PC-3 (cell line): ENCODE measurements around the gene RNASET2. TPM values are rescaled to one million over a fixed set of nuclear protein-coding genes. Genes with fewer than 3 reads are reported as not detected.

ENCODE experiments used
- ATAC-seq: fragments of 200-7000 bp; cut with Tn5 transposase; 2 replicates; pipeline ENCODE4 v1.9.1; 2020; ENCODE audit warnings: mild to moderate bottlenecking, moderate library complexity
- Bru-seq: library from RNA; stranded (reverse); fragments of 400-500 nt; gene quantifications from one replicate; lab custom pipeline; 2021; lab: Mats Ljungman, UMichigan
- BruChase-seq, 2 experiments: library from RNA; stranded (reverse); fragments of 400-500 nt; gene quantifications; one replicate each; lab custom pipeline; 2021; lab: Mats Ljungman, UMichigan
- BruUV-seq: library from RNA; stranded (reverse); fragments of 400-500 nt; replicated peaks from 2 replicates; lab custom pipeline; 2021; lab: Mats Ljungman, UMichigan
- CTCF ChIA-PET: fragments of 300-600 bp; sonication (Branson Sonifier 250); formaldehyde crosslinking; loops from one replicate; lab custom pipeline; 2022; ENCODE audit warnings: antibody characterized with exemption; lab: Charles Lee
- POLR2A ChIA-PET: fragments of 300-600 bp; sonication (Branson Sonifier 250); formaldehyde crosslinking; loops from one replicate; lab custom pipeline; 2022; ENCODE audit warnings: antibody characterized with exemption; ENCODE audit not compliant: unreplicated experiment; lab: Charles Lee
- DNase-seq: peaks from one replicate; pipeline ENCODE4 v3.0.0-alpha.2; 2015
- H2AFZ ChIP-seq: fragments of 300-600 bp; sonication (generic); 2 replicates; pipeline ENCODE4 v1.6.0; 2016; ENCODE audit warnings: antibody characterized with exemption, low read length
- H3F3A ChIP-seq: fragments of 300-600 bp; sonication (generic); one replicate; pipeline ENCODE4 v1.6.0; 2017; ENCODE audit warnings: antibody characterized with exemption, low read length, control low read depth, mild to moderate bottlenecking; ENCODE audit not compliant: unreplicated experiment
- H3K27ac ChIP-seq: fragments of 300-600 bp; sonication (generic); 2 replicates; pipeline ENCODE4 v1.5.1; 2016; ENCODE audit warnings: mild to moderate bottlenecking, low read length
- H3K27me3 ChIP-seq: fragments of 300-600 bp; sonication (generic); 2 replicates; pipeline ENCODE4 v1.6.1; 2016; ENCODE audit warnings: low read length, mixed read lengths
- H3K36me3 ChIP-seq: fragments of 300-600 bp; sonication (generic); 2 replicates; pipeline ENCODE4 v1.6.1; 2016; ENCODE audit warnings: low read depth, mixed run types, low read length, mixed read lengths
- H3K4me1 ChIP-seq: fragments of 300-600 bp; sonication (generic); 2 replicates; pipeline ENCODE4 v1.5.1; 2016; ENCODE audit warnings: low read length; ENCODE audit not compliant: insufficient read depth
- H3K4me2 ChIP-seq: fragments of 300-600 bp; sonication (generic); 2 replicates; pipeline ENCODE4 v1.6.0; 2016; ENCODE audit warnings: low read length
- H3K4me3 ChIP-seq: fragments of 300-600 bp; sonication (generic); 2 replicates; pipeline ENCODE4 v1.5.1; 2016; ENCODE audit warnings: mild to moderate bottlenecking, low read length, mixed read lengths
- H3K79me2 ChIP-seq: fragments of 300-600 bp; sonication (generic); 2 replicates; pipeline ENCODE4 v1.6.1; 2017; ENCODE audit warnings: low read length, mixed read lengths
- H3K9ac ChIP-seq: fragments of 300-600 bp; sonication (generic); 2 replicates; pipeline ENCODE4 v1.6.0; 2016; ENCODE audit warnings: mild to moderate bottlenecking, low read length
- H3K9me2 ChIP-seq: fragments of 300-600 bp; sonication (generic); replicated peaks from 2 replicates; pipeline ENCODE4 v1.6.1; 2016; ENCODE audit warnings: mixed run types, low read length, mixed read lengths
- H3K9me3 ChIP-seq: fragments of 300-600 bp; sonication (generic); 2 replicates; pipeline ENCODE4 v1.6.1; 2016; ENCODE audit warnings: low read length, mixed read lengths
- H4K20me1 ChIP-seq: fragments of 300-600 bp; sonication (generic); 2 replicates; pipeline ENCODE4 v1.6.1; 2016; ENCODE audit warnings: low read length, mixed read lengths
- EZH2 ChIP-seq: fragments of 300-600 bp; sonication (generic); IDR thresholded peaks from one replicate; pipeline ENCODE4 v1.6.1; 2017; ENCODE audit warnings: antibody characterized with exemption, mild to moderate bottlenecking, low read length; ENCODE audit not compliant: unreplicated experiment
- EZH2phosphoT487 ChIP-seq: fragments of 300-600 bp; sonication (generic); IDR thresholded peaks from 2 replicates; pipeline ENCODE4 v1.6.1; 2018; ENCODE audit warnings: mild to moderate bottlenecking, antibody characterized with exemption, low read length, borderline replicate concordance
- intact Hi-C: fragments of 100-400 bp; cut with micrococcal nuclease; formaldehyde crosslinking; loops from 2 replicates; pipeline ENCODE4 v1.9.0; 2023
- long read RNA-seq: library from polyadenylated mRNA; unstranded; transcript quantifications from one replicate; pipeline ENCODE4 v2.0.0, GENCODE V29; 2021; ENCODE audit not compliant: unreplicated experiment
- total RNA-seq: library from RNA; depleted of rRNA; stranded (reverse); fragments of >200 nt; gene quantifications from 2 replicates; pipeline ENCODE4 v1.2.3, GENCODE V29; 2014; rRNA removed
- TF ChIP-seq, protein P1 (sequence below): fragments of 300-600 bp; sonication (generic); conservative IDR thresholded peaks from 2 replicates; pipeline ENCODE4 v1.5.1; 2017; ENCODE audit warnings: antibody characterized with exemption, low read depth, mild to moderate bottlenecking, low read length

RNASET2 gene, protein sequence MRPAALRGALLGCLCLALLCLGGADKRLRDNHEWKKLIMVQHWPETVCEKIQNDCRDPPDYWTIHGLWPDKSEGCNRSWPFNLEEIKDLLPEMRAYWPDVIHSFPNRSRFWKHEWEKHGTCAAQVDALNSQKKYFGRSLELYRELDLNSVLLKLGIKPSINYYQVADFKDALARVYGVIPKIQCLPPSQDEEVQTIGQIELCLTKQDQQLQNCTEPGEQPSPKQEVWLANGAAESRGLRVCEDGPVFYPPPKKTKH
- 51.8 and 77.4 TPM in 2 replicates for total RNA-seq
- Bru-seq, nascent RNA: percentile 55 among the genes with signal in this experiment
- BruChase-seq, experiment 1, labeled RNA remaining after a 6-hour chase: percentile 59 among the genes with signal in this experiment
- percentile 66 among the genes with signal in this experiment for BruChase-seq, experiment 2, labeled RNA remaining after a 2-hour chase
- long read RNA-seq, transcript RNASET2-210 (9 exons, 1,375 nt): major isoform, 63 of 106 reads
- long read RNA-seq, partial matches to known transcripts: 2 of 106 reads
- long read RNA-seq, other reads (novel, unspliced or antisense): 40 of 106 reads

DNA sequence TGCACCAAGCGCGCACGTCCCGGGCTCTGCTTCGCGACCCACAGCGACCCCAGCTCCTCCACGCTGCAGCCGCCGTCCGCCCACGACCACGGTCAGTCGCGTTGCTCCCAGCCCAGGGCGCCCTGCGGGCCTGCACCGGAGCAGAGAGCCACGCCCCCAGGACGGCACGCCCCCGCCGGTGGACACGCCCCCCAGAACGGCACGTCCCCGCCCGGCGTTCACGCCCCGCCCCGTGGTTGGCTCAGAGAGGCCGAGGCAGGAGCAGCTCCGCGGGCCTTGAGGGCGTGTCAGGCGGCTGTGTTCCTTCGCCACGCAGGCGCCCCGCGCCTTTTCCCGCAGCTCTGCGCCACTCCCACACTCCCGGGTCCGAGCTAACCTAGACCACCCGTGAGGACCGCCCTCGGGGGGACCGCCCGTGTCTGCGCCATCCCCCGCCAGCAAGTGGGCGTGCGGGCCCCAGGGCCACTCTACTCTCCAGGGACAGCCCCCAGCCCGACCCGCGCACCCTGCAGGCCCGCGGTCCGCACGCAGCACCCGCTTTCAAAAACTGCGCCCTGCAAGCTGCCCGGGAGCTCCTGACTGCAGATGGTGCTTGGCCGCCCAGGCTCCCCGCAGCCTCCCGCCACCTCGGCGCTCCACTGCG, at the start of gene RNASET2:
RNASET2 (minus strand) TSS at position 107 of the 643 bp plus-strand sequence. CDS start 368 bp downstream, outside the sequence.
- Histone ChIP-seq H3K9me2 (no peaks in the 10 kb centered on the region), H3K4me2 (peak within 1 kb of the TSS; percentile 97), H3F3A (no peaks in the 10 kb centered on the region), H3K4me3 (peak within 1 kb of the TSS; percentile 85), H3K27me3 (no peaks in the 10 kb centered on the region), H3K36me3 (no peaks in the 10 kb centered on the region), H3K9me3 (no peaks in the 10 kb centered on the region), H2AFZ (peak within 1 kb of the TSS; percentile 97), H4K20me1 (no peaks in the 10 kb centered on the region), H3K4me1 (peaks cover 7% of the 10 kb centered on the region), H3K79me2 (0 out of 2 replicates have a peak, but pooled peaks cover 6% of the 10 kb centered on the region), H3K9ac (peak within 1 kb of the TSS; percentile 71), H3K27ac (no peak within 1 kb of the TSS)
- POLR2A ChIA-PET: interaction anchor here (0.6 kb wide), 2 partner anchors 28 to 220 kb away, joined by 4 to 5 read pairs; no protein-coding TSS in a partner anchor
- intact Hi-C loops: loop anchor here (2.0 to 10.0 kb wide), 2 partner anchors 42 to 332 kb away; partner anchors contain the start of genes CEP43 and RPS6KA2
- TF ChIP-seq EZH2 (no peak), EZH2phosphoT487 (no peak)
- TF ChIP-seq, protein P1, sequence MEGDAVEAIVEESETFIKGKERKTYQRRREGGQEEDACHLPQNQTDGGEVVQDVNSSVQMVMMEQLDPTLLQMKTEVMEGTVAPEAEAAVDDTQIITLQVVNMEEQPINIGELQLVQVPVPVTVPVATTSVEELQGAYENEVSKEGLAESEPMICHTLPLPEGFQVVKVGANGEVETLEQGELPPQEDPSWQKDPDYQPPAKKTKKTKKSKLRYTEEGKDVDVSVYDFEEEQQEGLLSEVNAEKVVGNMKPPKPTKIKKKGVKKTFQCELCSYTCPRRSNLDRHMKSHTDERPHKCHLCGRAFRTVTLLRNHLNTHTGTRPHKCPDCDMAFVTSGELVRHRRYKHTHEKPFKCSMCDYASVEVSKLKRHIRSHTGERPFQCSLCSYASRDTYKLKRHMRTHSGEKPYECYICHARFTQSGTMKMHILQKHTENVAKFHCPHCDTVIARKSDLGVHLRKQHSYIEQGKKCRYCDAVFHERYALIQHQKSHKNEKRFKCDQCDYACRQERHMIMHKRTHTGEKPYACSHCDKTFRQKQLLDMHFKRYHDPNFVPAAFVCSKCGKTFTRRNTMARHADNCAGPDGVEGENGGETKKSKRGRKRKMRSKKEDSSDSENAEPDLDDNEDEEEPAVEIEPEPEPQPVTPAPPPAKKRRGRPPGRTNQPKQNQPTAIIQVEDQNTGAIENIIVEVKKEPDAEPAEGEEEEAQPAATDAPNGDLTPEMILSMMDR: no peak
- ATAC-seq (peak; percentile 86), DNase-seq (peak; percentile 83)
- no TSS peak for BruUV-seq
- CTCF ChIA-PET: interaction anchor here (1.0 kb wide), 1 partner anchor 23 kb away, joined by 3 read pairs; no protein-coding TSS in a partner anchor

DNA sequence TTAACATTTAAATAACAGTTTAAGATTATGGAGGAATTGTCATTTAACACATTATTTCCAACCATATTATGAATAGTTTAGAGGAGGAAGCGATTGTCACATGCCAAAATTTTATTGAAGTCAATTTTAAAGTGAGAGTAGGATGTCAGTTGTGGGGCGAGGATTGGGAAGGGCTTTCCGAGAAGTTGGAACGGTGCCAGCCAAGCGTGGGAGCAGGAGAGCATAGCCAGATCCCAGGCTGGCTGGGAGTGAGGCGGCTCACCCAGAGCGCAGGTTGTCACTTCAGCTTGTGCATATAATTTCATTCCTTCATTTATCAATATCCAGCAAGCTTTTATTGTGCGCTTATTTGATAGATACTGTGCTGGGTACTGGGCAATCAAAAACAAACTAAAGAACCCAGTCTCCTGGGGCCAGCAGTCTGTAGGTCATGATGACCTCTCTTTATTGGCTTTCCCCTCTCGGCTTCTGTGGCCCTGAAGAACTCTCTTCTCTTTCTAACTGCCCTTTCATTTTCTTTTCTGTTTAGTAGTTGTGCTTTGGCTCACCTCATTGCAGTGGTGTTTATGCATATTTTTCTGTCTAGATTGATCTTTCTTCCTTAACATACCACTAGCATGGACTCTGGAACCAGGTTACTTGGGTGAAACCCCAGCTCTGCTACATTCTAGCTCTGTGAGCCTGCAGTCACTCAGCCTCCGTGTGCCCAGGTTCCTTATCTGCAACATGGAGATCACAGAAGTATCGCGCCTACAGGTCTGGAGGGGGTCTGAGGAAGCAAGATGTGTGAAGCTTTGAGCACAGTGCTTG, 49.2 kb upstream of the RNASET2 start:
- Histone ChIP-seq H4K20me1 (no peaks in the 10 kb centered on the region), H3K36me3 (peaks cover 16% of the 10 kb centered on the region; the same call in 1 of the 2 replicates), H3K4me2 (no peak overlapping the region), H3K9me3 (no peaks in the 10 kb centered on the region), H3K4me1 (peaks cover 2% of the 10 kb centered on the region; the same call in 1 of the 2 replicates), H3K9ac (no peak overlapping the region), H3K27ac (no peak overlapping the region), H3F3A (no peaks in the 10 kb centered on the region), H3K9me2 (no peaks in the 10 kb centered on the region), H2AFZ (no peak overlapping the region), H3K4me3 (no peak overlapping the region), H3K79me2 (peaks cover 32% of the 10 kb centered on the region), H3K27me3 (no peaks in the 10 kb centered on the region)
- intact Hi-C loops: no loop called here
- ChIA-PET POLR2A (no interaction called here), CTCF (no interaction called here)
- BruUV-seq: no TSS peak
- no peak for ATAC-seq
- DNase-seq: no peak
- TF ChIP-seq EZH2 (no peak), EZH2phosphoT487 (no peak)
- TF ChIP-seq, protein P1: no peak
